ENCODE measurements around the gene COL2A1. TPM values are rescaled to one million over a fixed set of nuclear protein-coding genes. Genes with fewer than 3 reads are reported as not detected.

COL2A1 gene
- total RNA-seq, 4 donors from 2014 or later: not detected

- intact Hi-C loops (cut with DNase I): no loop called here
- TF ChIP-seq POLR2A (IDR thresholded peaks at IDR 0.05): no peak
- TF ChIP-seq CTCF (IDR thresholded peaks at IDR 0.05): no peak
- DNase-seq: peak; percentile 24 to 25
- no peaks in the 10 kb centered on the region for H3K9me3 ChIP-seq
- H3K4me3 ChIP-seq (replicated peaks in 1 of 3): peak overlapping the region in 2 of 3 donors; percentile 1 to 33
- peaks cover 22% of the 10 kb centered on the region for H3K27me3 ChIP-seq
- peaks cover 39 to 45% of the 10 kb centered on the region in 2 donors for H3K4me1 ChIP-seq
- H3K27ac ChIP-seq: no peak overlapping the region
- H3K36me3 ChIP-seq: no peaks in the 10 kb centered on the region
- 10 to 12% methylated on average over 17 to 18 of the region's 18 CpGs for WGBS, 2 donors
Observed at GRCh38 chr12:48000878-48001504, 3.3 kb downstream of the COL2A1 start.

- H3K9me3 ChIP-seq: no peaks in the 10 kb centered on the region
- no peak for TF ChIP-seq CTCF (IDR thresholded peaks at IDR 0.05)
- no peak for TF ChIP-seq POLR2A (IDR thresholded peaks at IDR 0.05)
- 78 to 83% methylated on average over 9 of the region's 9 CpGs for WGBS, 2 donors
- intact Hi-C loops (cut with DNase I): no loop called here
- H3K4me3 ChIP-seq (replicated peaks in 1 of 3): no peak overlapping the region
- no peak for DNase-seq
- H3K27ac ChIP-seq: no peak overlapping the region
- no peaks in the 10 kb centered on the region for H3K36me3 ChIP-seq
- peaks cover 39 to 41% of the 10 kb centered on the region in 2 donors for H3K4me1 ChIP-seq
- H3K27me3 ChIP-seq: peaks cover 22% of the 10 kb centered on the region
Observed at GRCh38 chr12:47999816-48000215, 4.5 kb downstream of the COL2A1 start.

GRCh38 chr12:47997321-47997720, 7.0 kb downstream of the COL2A1 start:
- 74 to 83% methylated on average over 3 of the region's 3 CpGs for WGBS, 2 donors

GRCh38 chr12:47995981-47996401, 8.3 kb downstream of the COL2A1 start:
- TF ChIP-seq POLR2A (IDR thresholded peaks at IDR 0.05) (no peak), CTCF (IDR thresholded peaks at IDR 0.05) (no peak)
- no peaks in the 10 kb centered on the region for H3K36me3 ChIP-seq
- H3K9me3 ChIP-seq: no peaks in the 10 kb centered on the region
- DNase-seq: no peak
- WGBS, 2 donors: 36 to 53% methylated on average over 4 of the region's 4 CpGs
- intact Hi-C loops (cut with DNase I): no loop called here
- H3K27ac ChIP-seq: no peak overlapping the region
- no peak overlapping the region for H3K4me3 ChIP-seq (replicated peaks in 1 of 3)
- no peaks in the 10 kb centered on the region for H3K27me3 ChIP-seq
- H3K4me1 ChIP-seq: peaks cover 3% of the 10 kb centered on the region in 2 donors

More at GRCh38 chr12:47997321-47997720, 7.0 kb downstream of the COL2A1 start:
- H3K36me3 ChIP-seq: no peaks in the 10 kb centered on the region
- DNase-seq: peak in 1 of 2 donors; percentile 9
- TF ChIP-seq POLR2A (IDR thresholded peaks at IDR 0.05) (no peak), CTCF (IDR thresholded peaks at IDR 0.05) (no peak)
- no peak overlapping the region for H3K27ac ChIP-seq
- no peak overlapping the region for H3K4me3 ChIP-seq (replicated peaks in 1 of 3)
- H3K9me3 ChIP-seq: no peaks in the 10 kb centered on the region
- intact Hi-C loops (cut with DNase I): no loop called here
- peaks cover 15 to 16% of the 10 kb centered on the region in 2 donors for H3K4me1 ChIP-seq
- peaks cover under 1% of the 10 kb centered on the region for H3K27me3 ChIP-seq

GRCh38 chr12:47993491-47993890, 10.8 kb downstream of the COL2A1 start:
- intact Hi-C loops (cut with DNase I): no loop called here
- no peak for TF ChIP-seq POLR2A (IDR thresholded peaks at IDR 0.05)
- no peak for TF ChIP-seq CTCF (IDR thresholded peaks at IDR 0.05)
- WGBS, 2 donors: 97 to 98% methylated on average over 2 to 5 of the region's 5 CpGs
- DNase-seq: no peak
- no peaks in the 10 kb centered on the region for H3K9me3 ChIP-seq
- H3K27ac ChIP-seq: no peak overlapping the region
- H3K4me1 ChIP-seq: no peaks in the 10 kb centered on the region
- no peaks in the 10 kb centered on the region for H3K27me3 ChIP-seq
- H3K4me3 ChIP-seq (replicated peaks in 1 of 3): no peak overlapping the region
- H3K36me3 ChIP-seq: no peaks in the 10 kb centered on the region
